HepG2 (cell line): ENCODE results near the gene PANK4. TPM values are rescaled to one million over a fixed set of nuclear protein-coding genes. Genes with fewer than 3 reads are reported as not detected.

Experiments
- DNMT3B ChIP-seq: conservative IDR thresholded peaks from 2 replicates; pipeline ENCODE4 v1.6.1; 2016; ENCODE audit warnings: missing biosample characterization, control low read depth
- EP300 ChIP-seq, 3 experiments: sonication (generic) in 1 of 3; formaldehyde crosslinking in 1 of 3; IDR thresholded peaks; 2 replicates each; pipeline versions ENCODE4 v1.5.1 to v1.6.1; 2011 to 2020; ENCODE audit warnings: low read depth in 2 of 3, low read length in 2 of 3, borderline replicate concordance in 1 of 3, improper control_type of control experiment in 1 of 3, mild to moderate bottlenecking in 1 of 3, missing genetic modification reagents in 1 of 3, moderate library complexity in 1 of 3
- ESRRA ChIP-seq: sonication (generic); formaldehyde crosslinking; IDR thresholded peaks from 2 replicates; pipeline ENCODE4 v1.5.1; 2020; ENCODE audit warnings: mild to moderate bottlenecking, low read depth, missing genetic modification reagents
- FOXP1 ChIP-seq, 2 experiments: fragments of 450-650 bp in 1 of 2; IDR thresholded peaks; 2 replicates each; pipeline ENCODE4 v1.6.1; 2017 to 2018; ENCODE audit warnings: antibody characterized with exemption in 1 of 2
- HNF1B ChIP-seq: sonication (generic); formaldehyde crosslinking; IDR thresholded peaks from 2 replicates; pipeline ENCODE4 v1.5.1; 2020; ENCODE audit warnings: mild to moderate bottlenecking, moderate library complexity, missing genetic modification reagents
- IKZF4 ChIP-seq: sonication (generic); formaldehyde crosslinking; IDR thresholded peaks from 2 replicates; pipeline ENCODE4 v1.5.1; 2020; ENCODE audit warnings: borderline replicate concordance, mild to moderate bottlenecking, low read depth, missing genetic modification reagents; ENCODE audit errors: not compliant biosample characterization
- KMT2A ChIP-seq: sonication (generic); formaldehyde crosslinking; IDR thresholded peaks from 2 replicates; pipeline ENCODE4 v1.4.0; 2020; ENCODE audit warnings: missing genetic modification reagents
- MIXL1 ChIP-seq: IDR thresholded peaks from 2 replicates; pipeline ENCODE4 v1.6.1; 2016
- MTA3 ChIP-seq: sonication (generic); formaldehyde crosslinking; IDR thresholded peaks from 2 replicates; pipeline ENCODE4 v1.4.0; 2020; ENCODE audit warnings: missing genetic modification reagents
- MZF1 ChIP-seq: sonication (generic); formaldehyde crosslinking; IDR thresholded peaks from 2 replicates; pipeline ENCODE4 v1.8.1; 2023; ENCODE audit warnings: mild to moderate bottlenecking, missing genetic modification reagents, borderline replicate concordance
- NR2F1 ChIP-seq, 2 experiments: fragments of 450-650 bp in 1 of 2; formaldehyde crosslinking in 1 of 2; IDR thresholded peaks; 2 replicates each; pipeline versions ENCODE4 v1.5.0 to v1.6.1; 2016 to 2020; ENCODE audit warnings: mild to moderate bottlenecking in 1 of 2, missing compliant biosample characterization in 1 of 2, missing genetic modification reagents in 1 of 2, moderate library complexity in 1 of 2
- PAXIP1 ChIP-seq: sonication (generic); formaldehyde crosslinking; conservative IDR thresholded peaks from 2 replicates; pipeline ENCODE4 v1.4.0; 2020; ENCODE audit warnings: mild to moderate bottlenecking, missing genetic modification reagents, moderate library complexity
- PITX1 ChIP-seq: sonication (generic); formaldehyde crosslinking; IDR thresholded peaks from 2 replicates; pipeline ENCODE4 v1.5.1; 2020; ENCODE audit warnings: mild to moderate bottlenecking, missing genetic modification reagents
- RBAK ChIP-seq: sonication (generic); formaldehyde crosslinking; IDR thresholded peaks from 2 replicates; pipeline ENCODE4 v1.5.1; 2020; ENCODE audit warnings: mild to moderate bottlenecking, missing genetic modification reagents
- SKI ChIP-seq: fragments of 450-650 bp; IDR thresholded peaks from one replicate; pipeline ENCODE4 v1.6.1; 2018; ENCODE audit warnings: mild to moderate bottlenecking; ENCODE audit not compliant: partially characterized antibody
- TBX2 ChIP-seq: sonication (generic); formaldehyde crosslinking; IDR thresholded peaks from 2 replicates; pipeline ENCODE4 v1.5.0; 2020; ENCODE audit warnings: missing genetic modification reagents, mild to moderate bottlenecking, borderline replicate concordance
- YEATS4 ChIP-seq: sonication (generic); formaldehyde crosslinking; IDR thresholded peaks from 2 replicates; pipeline ENCODE4 v1.4.0; 2020; ENCODE audit warnings: missing genetic modification reagents, borderline replicate concordance
- ZBTB44 ChIP-seq: sonication (generic); formaldehyde crosslinking; IDR thresholded peaks from 2 replicates; pipeline ENCODE4 v1.4.0; 2020; ENCODE audit warnings: missing genetic modification reagents
- ZMYM3 ChIP-seq: sonication (generic); formaldehyde crosslinking; IDR thresholded peaks from 2 replicates; pipeline ENCODE4 v1.5.1; 2020; ENCODE audit warnings: mild to moderate bottlenecking, missing genetic modification reagents
- ZNF337 ChIP-seq: sonication (generic); formaldehyde crosslinking; IDR thresholded peaks from 2 replicates; pipeline ENCODE4 v1.5.1; 2020; ENCODE audit warnings: missing genetic modification reagents, low read depth, mild to moderate bottlenecking, borderline replicate concordance
- ZNF564 ChIP-seq: sonication (generic); formaldehyde crosslinking; IDR thresholded peaks from 2 replicates; pipeline ENCODE4 v1.8.1; 2023; ENCODE audit warnings: mild to moderate bottlenecking, missing genetic modification reagents
- ZNF841 ChIP-seq: sonication (generic); formaldehyde crosslinking; IDR thresholded peaks from 2 replicates; pipeline ENCODE4 v1.8.1; 2023; ENCODE audit warnings: missing genetic modification reagents, borderline replicate concordance
- polyA plus RNA-seq, 8 experiments: library from polyadenylated mRNA; depleted of rRNA in 3 of 8; stranded (reverse) in 7 of 8; unstranded in 1 of 8; fragments of >200 nt; fragmentation: Illumina TruSeq in 4 of 8; extraction: Trizol in 4 of 8; gene quantifications; 2 replicates each; pipeline versions ENCODE4 v1.2.1 to v1.2.3, GENCODE V29; 2011 to 2016; ENCODE audit warnings: low read depth in 4 of 8, missing spikeins in 1 of 8, mixed read lengths in 1 of 8; ENCODE audit not compliant: insufficient read depth in 1 of 8
- total RNA-seq, 5 experiments: library from RNA; depleted of rRNA; stranded (reverse); fragments of >200 nt; fragmentation: Illumina TruSeq; extraction: Trizol; gene quantifications; 2 replicates each; pipeline ENCODE4 v1.2.3, GENCODE V29; 2016; ENCODE audit warnings: low read depth in 1 of 5

PANK4 gene
- total and polyA plus RNA-seq, 2 of the 13 experiments (the other 11 are each of a cell fraction or from before 2014, with no cell fraction given): 17.4 to 19.3 TPM

- TF ChIP-seq MZF1 (CRISPR knock-in tag) (no peak), IKZF4 (no peak), ZNF564 (CRISPR knock-in tag) (no peak; the same call in 1 of the 2 replicates), TBX2 (CRISPR knock-in tag) (peak; percentile 65; the same call in 1 of the 2 replicates), SKI (no peak), MIXL1 (CRISPR knock-in tag) (peak; percentile 15; the same call in 1 of the 2 replicates), PAXIP1 (CRISPR knock-in tag) (peak; percentile 84), HNF1B (CRISPR knock-in tag) (0 out of 2 replicates have a peak, but pooled peaks have one; percentile 21), KMT2A (CRISPR knock-in tag) (0 out of 2 replicates have a peak, but pooled peaks have one; percentile 24), NR2F1 (CRISPR knock-in tag; IDR thresholded peaks at IDR 0.05) (peak; percentile 59 to 81; a peak in 3 of 4 replicates), ZNF337 (0 out of 2 replicates have a peak, but pooled peaks have one; percentile 26), PITX1 (CRISPR knock-in tag) (peak; percentile 66; the same call in 1 of the 2 replicates), ESRRA (CRISPR knock-in tag) (peak; percentile 93), YEATS4 (peak; percentile 46; the same call in 1 of the 2 replicates), ZBTB44 (CRISPR knock-in tag) (no peak), ZNF841 (CRISPR knock-in tag) (no peak), RBAK (no peak), DNMT3B (CRISPR knock-in tag) (no peak), ZMYM3 (peak; percentile 98), FOXP1 (IDR thresholded peaks at IDR 0.05) (no peak), FOXP1 (CRISPR knock-in tag; IDR thresholded peaks at IDR 0.05) (peak; percentile 25; the same call in 1 of the 2 replicates), MTA3 (CRISPR knock-in tag) (no peak), EP300 (IDR thresholded peaks at IDR 0.05; ENCODE audit: low read depth in 2 of 2, low read length in 2 of 2) (0 out of 4 replicates have a peak, but pooled peaks of 1 of the 2 experiments have one; percentile 17), EP300 (CRISPR knock-in tag; IDR thresholded peaks at IDR 0.05; ENCODE audit: borderline replicate concordance) (no peak)
These were observed 45.0 kb upstream of the PANK4 start (continued) for GRCh38 chr1:2571348-2571747.
